ENCODE results near the gene LRRIQ1.

The LRRIQ1 gene, protein sequence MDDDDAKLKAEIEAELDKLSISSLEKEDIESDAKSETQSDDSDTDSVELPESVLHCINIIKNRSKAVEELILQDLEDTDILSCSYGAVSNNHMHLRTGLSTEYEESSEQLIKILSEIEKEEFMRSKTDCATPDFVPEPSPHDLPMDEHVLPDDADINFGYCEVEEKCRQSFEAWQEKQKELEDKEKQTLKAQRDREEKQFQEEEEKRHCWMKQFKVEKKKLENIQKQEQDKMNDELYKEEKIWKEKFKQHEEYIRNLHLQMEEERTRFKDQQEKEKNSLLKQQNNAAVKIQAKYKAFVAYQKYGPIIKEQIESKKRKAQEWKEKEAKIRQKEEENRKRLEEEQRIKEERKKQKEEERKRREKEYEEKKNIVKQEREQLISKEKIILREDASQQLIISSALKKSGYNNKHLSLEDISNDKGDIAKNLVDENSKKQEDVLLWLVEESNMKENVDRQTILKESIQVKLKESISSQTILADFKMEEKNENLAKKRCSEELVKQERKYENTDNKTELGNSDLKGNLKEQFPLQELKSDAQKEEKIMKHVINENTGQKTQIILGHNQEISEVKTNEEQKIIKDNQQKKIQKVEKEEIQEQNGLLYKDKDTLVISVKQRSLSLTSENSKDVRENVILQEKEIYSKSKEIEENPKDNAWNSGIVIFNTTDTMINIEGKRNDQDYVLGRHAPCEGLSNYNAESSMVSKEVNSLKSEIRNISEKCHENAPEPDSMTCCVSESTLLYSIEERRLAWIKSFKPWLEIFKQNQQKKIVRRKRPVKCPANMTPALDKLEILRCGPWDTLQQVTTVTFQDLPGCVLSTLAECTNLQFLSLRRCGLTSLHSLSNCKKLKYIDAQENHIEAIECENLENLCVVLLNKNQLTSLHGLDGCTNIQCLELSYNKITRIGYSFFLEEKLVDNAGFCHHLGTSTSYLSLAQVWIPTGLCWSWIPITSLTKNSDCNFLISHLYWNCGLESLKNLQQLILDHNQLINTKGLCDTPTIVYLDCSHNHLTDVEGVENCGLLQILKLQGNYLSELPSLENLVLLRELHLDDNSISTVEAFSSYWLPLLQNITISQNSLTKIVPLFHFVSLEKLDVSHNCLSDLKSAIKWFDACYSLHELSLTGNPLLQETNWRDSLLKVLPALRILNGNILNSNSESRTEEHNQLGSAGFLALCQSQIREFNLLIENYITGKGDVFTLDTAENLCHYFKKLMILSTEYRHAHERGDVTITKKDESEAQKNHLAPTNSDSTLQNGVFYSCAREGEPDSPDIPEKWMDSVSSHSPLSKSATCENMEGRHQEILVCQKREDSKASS (N-terminal part only)

DNA sequence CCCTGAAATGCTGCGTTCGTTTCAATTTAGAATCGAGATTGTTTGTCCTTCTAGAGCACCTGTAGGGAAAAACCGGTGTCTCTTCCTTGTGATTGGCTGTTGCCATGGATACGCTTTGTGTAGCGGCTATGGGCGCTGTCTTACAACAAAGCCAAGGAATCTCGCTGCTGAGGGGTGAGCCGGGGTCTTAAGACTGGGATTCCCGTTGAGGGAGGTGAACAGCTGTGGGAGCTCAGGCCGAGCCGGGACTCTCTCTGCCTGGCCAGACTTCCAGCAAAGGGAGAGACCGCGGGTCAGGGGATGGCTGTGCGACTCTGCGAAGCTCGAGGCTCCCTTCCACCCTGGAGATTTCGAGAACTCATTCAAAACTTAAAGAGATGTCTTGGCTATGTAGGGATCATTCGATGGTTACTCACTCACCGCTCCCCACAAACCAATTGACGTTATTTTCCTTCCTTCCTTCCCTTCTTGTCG is at the start of gene LRRIQ1, which contains the start of gene TSPAN19:
Gene LRRIQ1 (plus strand): TSS at position 118 of the 474 bp plus-strand sequence. CDS start 1,826 bp downstream, outside the sequence.
Gene TSPAN19 (minus strand): TSS at position 44 of the 474 bp plus-strand sequence. CDS start 6,331 bp downstream, outside the sequence.
- Histone ChIP-seq H3K36me3 (ENCODE audit: control insufficient read depth in 2 of 2, insufficient read depth in 1 of 2, low read length in 2 of 2) (no peaks in the 10 kb centered on the region), H3K9me3 (ENCODE audit: control insufficient read depth, insufficient read depth, low read depth, low read length) (no peaks in the 10 kb centered on the region), H3K27ac (ENCODE audit: extremely low read depth, low read depth, low read length) (no peak within 1 kb of the TSS), H3K4me1 (ENCODE audit: control insufficient read depth, insufficient read depth, low read length) (no peaks in the 10 kb centered on the region), H3K4me3 (ENCODE audit: low read depth, low read length) (peak within 1 kb of the TSS; percentile 78)
- CTCF ChIA-PET: interaction anchor here (1.2 to 1.3 kb wide), 2 partner anchors 161 to 192 kb away, joined by 4 read pairs; no protein-coding TSS in a partner anchor
- POLR2A ChIA-PET: interaction anchor here (1.4 kb wide), 1 partner anchor 125 kb away, joined by 4 read pairs; no protein-coding TSS in a partner anchor
- TF ChIP-seq SP2 (tag by site-specific recombination; IDR thresholded peaks at IDR 0.05) (peak; percentile 52), ZNF335 (tag by site-specific recombination; conservative IDR thresholded peaks at IDR 0.05) (peak; percentile 63; the same call in 1 of the 2 replicates), OVOL3 (tag by site-specific recombination; IDR thresholded peaks at IDR 0.05) (peak; percentile 87; the same call in 1 of the 2 replicates), TCF7L2 (IDR thresholded peaks at IDR 0.05; ENCODE audit: borderline replicate concordance, low read depth, low read length) (no peak), SP7 (tag by site-specific recombination; IDR thresholded peaks at IDR 0.05) (no peak), ZNF677 (tag by site-specific recombination; IDR thresholded peaks at IDR 0.05) (no peak), ZNF394 (tag by site-specific recombination; IDR thresholded peaks at IDR 0.05; ENCODE audit: borderline replicate concordance) (peak; percentile 57), ZNF23 (tag by site-specific recombination; IDR thresholded peaks at IDR 0.05; ENCODE audit: borderline replicate concordance) (no peak), MZF1 (tag by site-specific recombination; IDR thresholded peaks at IDR 0.05; ENCODE audit: borderline replicate concordance) (0 out of 2 replicates have a peak, but pooled peaks have one; percentile 21), ZNF292 (tag by site-specific recombination; IDR thresholded peaks at IDR 0.05; ENCODE audit: borderline replicate concordance, low read depth) (no peak), FEZF1 (tag by site-specific recombination; IDR thresholded peaks at IDR 0.05) (no peak), ZNF366 (tag by site-specific recombination; conservative IDR thresholded peaks at IDR 0.05) (peak; percentile 44; the same call in 1 of the 2 replicates), ZBTB20 (tag by site-specific recombination; IDR thresholded peaks at IDR 0.05) (peak; percentile 35; the same call in 1 of the 2 replicates), RBAK (tag by site-specific recombination; IDR thresholded peaks at IDR 0.05) (no peak), ZBTB48 (tag by site-specific recombination; IDR thresholded peaks at IDR 0.05) (peak; percentile 80), ZNF223 (tag by site-specific recombination; IDR thresholded peaks at IDR 0.05) (no peak), ZNF37A (tag by site-specific recombination; IDR thresholded peaks at IDR 0.05) (no peak), SCRT2 (tag by site-specific recombination; IDR thresholded peaks at IDR 0.05) (peak; percentile 42; the same call in 1 of the 2 replicates), ZNF211 (tag by site-specific recombination; IDR thresholded peaks at IDR 0.05; ENCODE audit: low read depth) (no peak)
- TF ChIP-seq, protein P1, sequence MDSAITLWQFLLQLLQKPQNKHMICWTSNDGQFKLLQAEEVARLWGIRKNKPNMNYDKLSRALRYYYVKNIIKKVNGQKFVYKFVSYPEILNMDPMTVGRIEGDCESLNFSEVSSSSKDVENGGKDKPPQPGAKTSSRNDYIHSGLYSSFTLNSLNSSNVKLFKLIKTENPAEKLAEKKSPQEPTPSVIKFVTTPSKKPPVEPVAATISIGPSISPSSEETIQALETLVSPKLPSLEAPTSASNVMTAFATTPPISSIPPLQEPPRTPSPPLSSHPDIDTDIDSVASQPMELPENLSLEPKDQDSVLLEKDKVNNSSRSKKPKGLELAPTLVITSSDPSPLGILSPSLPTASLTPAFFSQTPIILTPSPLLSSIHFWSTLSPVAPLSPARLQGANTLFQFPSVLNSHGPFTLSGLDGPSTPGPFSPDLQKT (IDR thresholded peaks at IDR 0.05; ENCODE audit: borderline replicate concordance, low read depth, low read length): no peak
- TF ChIP-seq, protein P2, sequence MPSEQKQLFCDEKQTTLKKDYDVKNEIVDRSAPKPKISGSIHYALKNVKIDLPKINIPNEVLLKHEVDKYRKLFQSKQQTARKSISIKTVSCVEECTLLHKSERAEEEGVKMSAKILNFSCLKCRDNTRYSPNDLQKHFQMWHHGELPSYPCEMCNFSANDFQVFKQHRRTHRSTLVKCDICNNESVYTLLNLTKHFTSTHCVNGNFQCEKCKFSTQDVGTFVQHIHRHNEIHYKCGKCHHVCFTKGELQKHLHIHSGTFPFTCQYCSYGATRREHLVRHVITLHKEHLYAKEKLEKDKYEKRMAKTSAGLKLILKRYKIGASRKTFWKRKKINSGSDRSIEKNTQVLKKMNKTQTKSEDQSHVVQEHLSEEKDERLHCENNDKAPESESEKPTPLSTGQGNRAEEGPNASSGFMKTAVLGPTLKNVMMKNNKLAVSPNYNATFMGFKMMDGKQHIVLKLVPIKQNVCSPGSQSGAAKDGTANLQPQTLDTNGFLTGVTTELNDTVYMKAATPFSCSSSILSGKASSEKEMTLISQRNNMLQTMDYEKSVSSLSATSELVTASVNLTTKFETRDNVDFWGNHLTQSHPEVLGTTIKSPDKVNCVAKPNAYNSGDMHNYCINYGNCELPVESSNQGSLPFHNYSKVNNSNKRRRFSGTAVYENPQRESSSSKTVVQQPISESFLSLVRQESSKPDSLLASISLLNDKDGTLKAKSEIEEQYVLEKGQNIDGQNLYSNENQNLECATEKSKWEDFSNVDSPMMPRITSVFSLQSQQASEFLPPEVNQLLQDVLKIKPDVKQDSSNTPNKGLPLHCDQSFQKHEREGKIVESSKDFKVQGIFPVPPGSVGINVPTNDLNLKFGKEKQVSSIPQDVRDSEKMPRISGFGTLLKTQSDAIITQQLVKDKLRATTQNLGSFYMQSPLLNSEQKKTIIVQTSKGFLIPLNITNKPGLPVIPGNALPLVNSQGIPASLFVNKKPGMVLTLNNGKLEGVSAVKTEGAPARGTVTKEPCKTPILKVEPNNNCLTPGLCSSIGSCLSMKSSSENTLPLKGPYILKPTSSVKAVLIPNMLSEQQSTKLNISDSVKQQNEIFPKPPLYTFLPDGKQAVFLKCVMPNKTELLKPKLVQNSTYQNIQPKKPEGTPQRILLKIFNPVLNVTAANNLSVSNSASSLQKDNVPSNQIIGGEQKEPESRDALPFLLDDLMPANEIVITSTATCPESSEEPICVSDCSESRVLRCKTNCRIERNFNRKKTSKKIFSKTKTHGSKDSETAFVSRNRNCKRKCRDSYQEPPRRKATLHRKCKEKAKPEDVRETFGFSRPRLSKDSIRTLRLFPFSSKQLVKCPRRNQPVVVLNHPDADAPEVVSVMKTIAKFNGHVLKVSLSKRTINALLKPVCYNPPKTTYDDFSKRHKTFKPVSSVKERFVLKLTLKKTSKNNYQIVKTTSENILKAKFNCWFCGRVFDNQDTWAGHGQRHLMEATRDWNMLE (tag by site-specific recombination; conservative IDR thresholded peaks at IDR 0.05; ENCODE audit: low read depth): peak; percentile 54
- TF ChIP-seq, protein P3, sequence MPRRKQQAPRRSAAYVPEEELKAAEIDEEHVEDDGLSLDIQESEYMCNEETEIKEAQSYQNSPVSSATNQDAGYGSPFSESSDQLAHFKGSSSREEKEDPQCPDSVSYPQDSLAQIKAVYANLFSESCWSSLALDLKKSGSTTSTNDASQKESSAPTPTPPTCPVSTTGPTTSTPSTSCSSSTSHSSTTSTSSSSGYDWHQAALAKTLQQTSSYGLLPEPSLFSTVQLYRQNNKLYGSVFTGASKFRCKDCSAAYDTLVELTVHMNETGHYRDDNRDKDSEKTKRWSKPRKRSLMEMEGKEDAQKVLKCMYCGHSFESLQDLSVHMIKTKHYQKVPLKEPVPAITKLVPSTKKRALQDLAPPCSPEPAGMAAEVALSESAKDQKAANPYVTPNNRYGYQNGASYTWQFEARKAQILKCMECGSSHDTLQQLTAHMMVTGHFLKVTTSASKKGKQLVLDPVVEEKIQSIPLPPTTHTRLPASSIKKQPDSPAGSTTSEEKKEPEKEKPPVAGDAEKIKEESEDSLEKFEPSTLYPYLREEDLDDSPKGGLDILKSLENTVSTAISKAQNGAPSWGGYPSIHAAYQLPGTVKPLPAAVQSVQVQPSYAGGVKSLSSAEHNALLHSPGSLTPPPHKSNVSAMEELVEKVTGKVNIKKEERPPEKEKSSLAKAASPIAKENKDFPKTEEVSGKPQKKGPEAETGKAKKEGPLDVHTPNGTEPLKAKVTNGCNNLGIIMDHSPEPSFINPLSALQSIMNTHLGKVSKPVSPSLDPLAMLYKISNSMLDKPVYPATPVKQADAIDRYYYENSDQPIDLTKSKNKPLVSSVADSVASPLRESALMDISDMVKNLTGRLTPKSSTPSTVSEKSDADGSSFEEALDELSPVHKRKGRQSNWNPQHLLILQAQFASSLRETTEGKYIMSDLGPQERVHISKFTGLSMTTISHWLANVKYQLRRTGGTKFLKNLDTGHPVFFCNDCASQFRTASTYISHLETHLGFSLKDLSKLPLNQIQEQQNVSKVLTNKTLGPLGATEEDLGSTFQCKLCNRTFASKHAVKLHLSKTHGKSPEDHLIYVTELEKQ (tag by site-specific recombination; IDR thresholded peaks at IDR 0.05; ENCODE audit: borderline replicate concordance): no peak
- TF ChIP-seq, protein P4, sequence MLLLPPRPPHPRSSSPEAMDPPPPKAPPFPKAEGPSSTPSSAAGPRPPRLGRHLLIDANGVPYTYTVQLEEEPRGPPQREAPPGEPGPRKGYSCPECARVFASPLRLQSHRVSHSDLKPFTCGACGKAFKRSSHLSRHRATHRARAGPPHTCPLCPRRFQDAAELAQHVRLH (tag by site-specific recombination; IDR thresholded peaks at IDR 0.05): no peak
